GM21423 (cell line): ENCODE measurements around the gene EFNB1.

Source experiments
- ATAC-seq: cut with Tn5 transposase; IDR thresholded peaks from one replicate; pipeline ENCODE4 v1.9.1; 2021; ENCODE audit warnings: mild to moderate bottlenecking, moderate library complexity; ENCODE audit not compliant: unreplicated experiment

Gene EFNB1

DNA sequence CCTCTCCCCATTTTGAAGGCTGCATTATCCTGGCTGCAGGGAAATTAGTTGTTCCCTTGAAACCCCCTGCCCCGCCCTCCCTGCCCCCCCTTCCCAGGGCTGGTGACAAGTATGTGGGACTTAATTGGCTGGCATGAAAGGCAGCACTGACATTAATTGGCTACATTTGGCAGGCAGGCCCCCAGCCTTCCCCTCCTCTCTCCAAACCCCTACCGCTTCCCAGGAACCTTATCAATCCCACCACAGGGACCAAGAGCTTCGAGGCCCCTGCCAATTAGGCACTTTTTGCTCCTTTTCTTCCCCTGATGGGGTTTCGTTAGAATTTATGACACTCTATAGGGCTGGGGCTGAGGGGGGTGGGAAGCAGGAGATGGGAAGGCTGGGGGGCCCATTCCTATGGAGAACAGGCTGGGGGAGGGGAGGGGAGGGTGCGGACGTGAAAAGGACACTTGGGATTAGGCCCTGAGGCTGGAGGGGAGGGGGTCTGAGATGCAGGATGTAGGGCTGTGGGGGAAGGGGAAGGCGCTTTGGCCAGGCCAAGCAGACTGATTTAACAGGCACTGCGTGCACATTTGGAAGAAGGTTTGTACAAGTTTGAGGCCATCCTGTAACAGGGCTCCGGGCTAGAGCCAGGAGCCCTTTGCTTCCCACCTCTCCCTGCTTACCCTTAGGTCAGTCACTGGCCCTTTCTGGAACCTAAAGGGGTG, 52.2 kb downstream of the EFNB1 start:
- no peak for ATAC-seq

DNA sequence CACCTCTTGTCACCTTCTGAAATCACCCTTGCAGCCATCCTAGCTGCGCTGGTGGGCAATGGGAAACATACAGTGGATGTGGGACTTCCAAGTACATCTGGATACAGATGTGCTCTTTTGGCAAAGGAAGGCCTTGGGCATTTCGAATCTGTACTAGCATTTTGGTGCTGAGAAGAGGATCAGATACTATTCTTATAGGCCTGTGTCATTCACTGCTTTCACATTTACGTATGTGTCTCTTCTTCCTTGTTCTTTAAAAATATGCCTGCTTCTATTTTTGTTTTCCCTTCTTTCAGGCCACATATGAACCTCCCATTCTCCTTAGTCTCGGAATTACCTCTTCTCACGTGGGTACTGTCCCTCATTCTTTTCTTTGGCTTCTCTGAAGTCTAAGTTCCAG, 53.1 kb downstream of the EFNB1 start:
- no peak for ATAC-seq

DNA sequence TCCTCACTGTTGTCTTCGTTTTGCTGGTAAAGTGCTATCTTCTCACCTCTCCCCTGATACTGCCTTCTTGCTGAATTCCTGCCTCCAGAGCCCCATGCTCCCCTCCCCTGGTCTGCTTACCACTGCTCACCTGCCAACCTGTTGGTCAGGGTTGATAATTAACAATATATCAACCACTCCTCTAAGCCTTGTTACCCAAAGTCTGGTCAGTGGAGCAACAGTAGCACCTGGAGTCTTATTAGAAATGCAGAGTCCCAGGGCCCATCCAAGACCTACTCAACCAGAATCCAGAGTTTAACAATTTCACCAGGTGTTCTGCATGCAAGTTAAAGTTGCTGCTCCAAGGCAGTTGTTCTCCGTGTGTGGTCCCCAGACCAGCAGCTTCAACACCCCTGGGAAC, 55.0 kb downstream of the EFNB1 start:
- no peak for ATAC-seq

DNA sequence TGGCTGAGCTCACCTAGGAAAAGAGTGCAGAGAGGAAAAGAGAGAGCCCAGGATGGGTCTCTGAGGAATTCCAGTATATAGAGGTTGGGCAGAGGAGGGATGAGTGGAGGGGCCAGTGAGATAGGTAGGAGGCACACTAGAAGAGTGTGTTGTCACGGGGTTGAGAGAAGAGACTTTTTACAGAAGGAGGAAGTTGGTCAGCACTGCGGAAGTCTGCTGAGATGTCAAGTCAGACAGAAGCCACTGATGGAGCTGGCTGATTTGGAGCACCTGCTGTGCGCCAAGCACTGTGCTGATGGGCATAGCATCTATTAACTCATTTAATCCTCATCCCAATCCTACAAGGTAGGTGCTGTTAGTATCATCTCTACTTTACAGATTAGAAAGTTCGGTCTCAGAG, 60.4 kb downstream of the EFNB1 start:
- no peak for ATAC-seq
